Measurements from ENCODE around the gene ACOT4.
"Not testable (repeated sequence)": the region's sequence is repeated elsewhere in the genome, so short reads cannot be mapped to it uniquely, and the experiment has no call there.

ACOT4 gene

GRCh38 chr14:73562696-73563095, 29.0 kb upstream of the ACOT4 start:
- Histone ChIP-seq H3K79me2 (peaks cover 11% of the 10 kb centered on the region), H3K4me1 (peaks cover 12% of the 10 kb centered on the region)
- H2AFZ ChIP-seq; H3K27ac ChIP-seq; H3K27me3 ChIP-seq (ENCODE audit: control insufficient read depth, insufficient read depth, low read length); H3K4me3 ChIP-seq (ENCODE audit: low read depth, low read length); H3K36me3 ChIP-seq (ENCODE audit: control insufficient read depth, insufficient read depth, low read length); H3K4me2 ChIP-seq (ENCODE audit: low read length); H3K9me3 ChIP-seq (ENCODE audit: control insufficient read depth, low read length); H3K9ac ChIP-seq: not testable (repeated sequence)

GRCh38 chr14:73566431-73566830, 25.2 kb upstream of the ACOT4 start:
- not testable (repeated sequence) for H3K4me2 ChIP-seq (ENCODE audit: low read length); H3K9ac ChIP-seq; H3K4me3 ChIP-seq (ENCODE audit: low read depth, low read length); H3K9me3 ChIP-seq (ENCODE audit: control insufficient read depth, low read length); H3K27me3 ChIP-seq (ENCODE audit: control insufficient read depth, insufficient read depth, low read length); H3K27ac ChIP-seq; H2AFZ ChIP-seq; H3K36me3 ChIP-seq (ENCODE audit: control insufficient read depth, insufficient read depth, low read length)
- peaks cover 13% of the 10 kb centered on the region for H3K4me1 ChIP-seq
- H3K79me2 ChIP-seq: peaks cover 11% of the 10 kb centered on the region

GRCh38 chr14:73566935-73567334, 24.7 kb upstream of the ACOT4 start:
- not testable (repeated sequence) for H2AFZ ChIP-seq; H3K36me3 ChIP-seq (ENCODE audit: control insufficient read depth, insufficient read depth, low read length); H3K27ac ChIP-seq; H3K9ac ChIP-seq; H3K9me3 ChIP-seq (ENCODE audit: control insufficient read depth, low read length); H3K4me3 ChIP-seq (ENCODE audit: low read depth, low read length); H3K27me3 ChIP-seq (ENCODE audit: control insufficient read depth, insufficient read depth, low read length)
- H3K4me1 ChIP-seq: peaks cover 13% of the 10 kb centered on the region
- peak overlapping the region; percentile 39 for H3K4me2 ChIP-seq (ENCODE audit: low read length)
- H3K79me2 ChIP-seq: peaks cover 11% of the 10 kb centered on the region

- Histone ChIP-seq H3K36me3 (ENCODE audit: control insufficient read depth, insufficient read depth, low read length) (no peaks in the 10 kb centered on the region), H3K4me1 (peaks cover 13% of the 10 kb centered on the region), H3K27ac (no peak overlapping the region), H3K79me2 (peaks cover 11% of the 10 kb centered on the region), H3K4me3 (ENCODE audit: low read depth, low read length) (no peak overlapping the region), H3K9ac (no peak overlapping the region), H3K9me3 (ENCODE audit: control insufficient read depth, low read length) (no peaks in the 10 kb centered on the region), H2AFZ (no peak overlapping the region), H3K27me3 (ENCODE audit: control insufficient read depth, insufficient read depth, low read length) (no peaks in the 10 kb centered on the region), H3K4me2 (ENCODE audit: low read length) (peak overlapping the region; percentile 39)
- TF ChIP-seq CTCF (IDR thresholded peaks at IDR 0.05): no peak
Observed at GRCh38 chr14:73567358-73567757, 24.3 kb upstream of the ACOT4 start.

GRCh38 chr14:73567951-73568885, 23.5 kb upstream of the ACOT4 start:
- H3K27me3 ChIP-seq (ENCODE audit: control insufficient read depth, insufficient read depth, low read length): no peaks in the 10 kb centered on the region
- H3K4me2 ChIP-seq (ENCODE audit: low read length): peak overlapping the region; percentile 97
- H3K79me2 ChIP-seq: peaks cover 11% of the 10 kb centered on the region
- peaks cover 13% of the 10 kb centered on the region for H3K4me1 ChIP-seq
- H3K9ac ChIP-seq: peak overlapping the region; percentile 16
- TF ChIP-seq CTCF (IDR thresholded peaks at IDR 0.05): no peak
- H3K27ac ChIP-seq: peak overlapping the region; percentile 95
- H3K36me3 ChIP-seq (ENCODE audit: control insufficient read depth, insufficient read depth, low read length): no peaks in the 10 kb centered on the region
- H2AFZ ChIP-seq: peak overlapping the region; percentile 99
- H3K9me3 ChIP-seq (ENCODE audit: control insufficient read depth, low read length): no peaks in the 10 kb centered on the region
- peak overlapping the region; percentile 79 for H3K4me3 ChIP-seq (ENCODE audit: low read depth, low read length)

GRCh38 chr14:73568886-73569184, 22.8 kb upstream of the ACOT4 start:
- H2AFZ ChIP-seq: peak overlapping the region; percentile 99
- peak overlapping the region; percentile 95 for H3K27ac ChIP-seq
- H3K9ac ChIP-seq: peak overlapping the region; percentile 16
- H3K79me2 ChIP-seq: peaks cover 11% of the 10 kb centered on the region
- H3K4me2 ChIP-seq (ENCODE audit: low read length): peak overlapping the region; percentile 97
- H3K4me1 ChIP-seq: peaks cover 13% of the 10 kb centered on the region
- peak overlapping the region; percentile 79 for H3K4me3 ChIP-seq (ENCODE audit: low read depth, low read length)
- not testable (repeated sequence) for H3K27me3 ChIP-seq (ENCODE audit: control insufficient read depth, insufficient read depth, low read length); H3K9me3 ChIP-seq (ENCODE audit: control insufficient read depth, low read length); H3K36me3 ChIP-seq (ENCODE audit: control insufficient read depth, insufficient read depth, low read length)

GRCh38 chr14:73569185-73569958, 22.3 kb upstream of the ACOT4 start, which contains the start of gene ACOT2:
ACOT2 (plus strand) TSS chr14:73569213; CDS start chr14:73569241, 28 bp downstream.
- Histone ChIP-seq H3K9ac (peak within 1 kb of the TSS; percentile 73), H3K4me1 (peaks cover 13% of the 10 kb centered on the region)

More at GRCh38 chr14:73569185-73569958, 22.3 kb upstream of the ACOT4 start, which contains the start of gene ACOT2:
- H3K27me3 ChIP-seq (ENCODE audit: control insufficient read depth, insufficient read depth, low read length); H3K9me3 ChIP-seq (ENCODE audit: control insufficient read depth, low read length); H3K36me3 ChIP-seq (ENCODE audit: control insufficient read depth, insufficient read depth, low read length): not testable (repeated sequence)
- peak within 1 kb of the TSS; percentile 97 for H3K4me2 ChIP-seq (ENCODE audit: low read length)
- H3K27ac ChIP-seq: peak within 1 kb of the TSS; percentile 95
- H3K4me3 ChIP-seq (ENCODE audit: low read depth, low read length): peak within 1 kb of the TSS; percentile 79
- peak within 1 kb of the TSS; percentile 99 for H2AFZ ChIP-seq
- peaks cover 11% of the 10 kb centered on the region for H3K79me2 ChIP-seq

Measured in parathyroid adenoma (tissue), 2 donors.